IgD-negative memory B cell (primary cell): Measurements from ENCODE around the gene L3MBTL3. TPM values are rescaled to one million over a fixed set of nuclear protein-coding genes. Genes with fewer than 3 reads are reported as not detected.

Experiments
- H3K27ac Mint-ChIP-seq, 3 donors: one replicate each; pipeline ENCODE4 v1.8.0; 2020 to 2022; ENCODE audit warnings: mild to moderate bottlenecking in 3 of 3, mixed read lengths in 3 of 3, moderate library complexity in 1 of 3
- H3K27me3 Mint-ChIP-seq: one replicate; pipeline ENCODE4 v1.8.0; 2021; ENCODE audit warnings: mixed read lengths
- H3K36me3 Mint-ChIP-seq: one replicate; pipeline ENCODE4 v1.8.0; 2020; ENCODE audit warnings: mild to moderate bottlenecking, mixed read lengths
- H3K4me1 Mint-ChIP-seq, 3 donors: one replicate each; pipeline ENCODE4 v1.8.0; 2020 to 2022; ENCODE audit warnings: mixed read lengths in 3 of 3, mild to moderate bottlenecking in 1 of 3
- H3K4me3 Mint-ChIP-seq, 4 donors: one replicate each; pipeline ENCODE4 v1.8.0; 2020 to 2022; ENCODE audit warnings: mild to moderate bottlenecking in 4 of 4, mixed read lengths in 4 of 4, moderate library complexity in 3 of 4
- H3K9me3 Mint-ChIP-seq, 3 donors: one replicate each; pipeline ENCODE4 v1.8.0; 2020 to 2021; ENCODE audit warnings: mixed read lengths in 3 of 3, mild to moderate bottlenecking in 1 of 3
- polyA plus RNA-seq: library from polyadenylated mRNA; unstranded; fragments of 300-500 nt; fragmentation: Illumina TruSeq; gene quantifications from one replicate; pipeline ENCODE4 v1.2.3, GENCODE V29; 2021

L3MBTL3 gene
- polyA plus RNA-seq, 1 donor from 2014 or later: 13.5 TPM

DNA sequence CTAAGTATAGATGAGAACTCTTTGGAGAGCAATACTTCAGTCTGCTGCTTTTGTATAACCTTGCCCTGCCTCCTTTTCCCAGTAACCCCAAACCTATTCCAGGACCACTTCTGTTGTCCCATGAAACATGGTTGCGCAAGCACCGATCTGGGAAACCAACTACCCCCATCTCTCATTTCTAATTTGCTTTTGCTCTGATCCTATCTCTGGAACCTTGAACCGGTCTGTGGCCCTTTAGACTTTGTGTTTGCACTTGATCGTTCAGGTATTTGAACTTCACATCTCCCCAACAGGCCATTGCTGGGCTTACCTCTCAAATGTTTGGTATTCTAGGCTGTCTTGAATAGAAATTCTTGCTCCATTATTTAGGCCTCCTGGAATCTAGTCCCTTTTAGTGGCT lies 25.0 kb downstream of the L3MBTL3 start:
- H3K27me3 Mint-ChIP-seq: no peaks in the 10 kb centered on the region
- no peak overlapping the region for H3K4me3 Mint-ChIP-seq
- no peak overlapping the region for H3K27ac Mint-ChIP-seq
- H3K36me3 Mint-ChIP-seq: peaks cover 6% of the 10 kb centered on the region
- H3K4me1 Mint-ChIP-seq: peaks cover 18 to 32% (median 26%) of the 10 kb centered on the region in 3 donors
- H3K9me3 Mint-ChIP-seq: no peaks in the 10 kb centered on the region

DNA sequence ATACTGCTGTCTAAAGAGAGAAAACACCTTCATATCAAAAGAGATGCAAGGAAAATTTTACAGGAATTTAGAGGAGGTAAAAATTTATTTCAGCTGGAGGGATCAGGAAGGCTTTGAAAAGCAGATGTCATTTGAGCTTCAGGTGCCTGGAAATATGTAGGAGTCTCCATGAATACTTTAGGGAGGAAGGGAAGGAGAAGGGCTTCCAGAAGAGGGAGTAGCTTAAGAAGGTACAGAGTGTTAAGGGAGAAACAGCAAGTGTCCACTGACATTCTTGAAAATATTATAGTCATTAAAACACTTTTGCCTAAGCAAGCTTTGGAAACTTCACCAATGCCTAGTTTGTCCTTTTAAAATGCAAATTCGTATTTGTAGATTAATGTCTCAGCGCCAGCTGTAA lies 27.2 kb downstream of the L3MBTL3 start:
- no peaks in the 10 kb centered on the region for H3K27me3 Mint-ChIP-seq
- H3K4me1 Mint-ChIP-seq: peaks cover 12 to 16% (median 12%) of the 10 kb centered on the region in 3 donors
- peak overlapping the region in 2 of 3 donors; percentile 41 to 59 for H3K27ac Mint-ChIP-seq
- H3K9me3 Mint-ChIP-seq: no peaks in the 10 kb centered on the region
- peaks cover 11% of the 10 kb centered on the region for H3K36me3 Mint-ChIP-seq
- no peak overlapping the region for H3K4me3 Mint-ChIP-seq

DNA sequence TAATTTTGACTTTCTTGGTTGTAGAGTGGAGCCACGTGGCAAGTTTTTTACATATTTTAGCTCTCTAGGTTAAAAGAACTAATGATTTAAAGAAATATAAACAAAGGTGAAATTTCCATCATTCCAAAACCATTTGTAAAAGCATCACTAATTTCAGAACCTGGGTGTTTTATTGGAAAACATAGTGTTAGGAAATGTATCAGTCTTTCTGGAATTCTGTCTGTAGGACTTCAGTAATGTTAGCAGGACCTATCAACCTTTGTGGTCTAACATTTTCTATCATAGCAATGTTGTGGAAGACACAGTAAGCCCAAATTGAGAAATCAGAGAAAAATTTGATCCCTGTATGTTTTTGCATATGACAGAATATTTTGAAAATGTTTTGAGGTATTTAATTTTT lies 28.3 kb downstream of the L3MBTL3 start:
- H3K4me3 Mint-ChIP-seq: no peak overlapping the region
- H3K27ac Mint-ChIP-seq: no peak overlapping the region
- no peaks in the 10 kb centered on the region for H3K9me3 Mint-ChIP-seq
- H3K27me3 Mint-ChIP-seq: no peaks in the 10 kb centered on the region
- peaks cover 4 to 11% (median 4%) of the 10 kb centered on the region in 3 donors for H3K4me1 Mint-ChIP-seq
- H3K36me3 Mint-ChIP-seq: peaks cover 8% of the 10 kb centered on the region

- peak overlapping the region in 1 of 3 donors; percentile 80 for H3K27ac Mint-ChIP-seq
- H3K36me3 Mint-ChIP-seq: peaks cover 8% of the 10 kb centered on the region
- peaks cover 3 to 10% (median 4%) of the 10 kb centered on the region in 3 donors for H3K4me1 Mint-ChIP-seq
- H3K27me3 Mint-ChIP-seq: no peaks in the 10 kb centered on the region
- no peak overlapping the region for H3K4me3 Mint-ChIP-seq
- H3K9me3 Mint-ChIP-seq: no peaks in the 10 kb centered on the region
Observed at GRCh38 chr6:130047088-130047995, 29.0 kb downstream of the L3MBTL3 start.

DNA sequence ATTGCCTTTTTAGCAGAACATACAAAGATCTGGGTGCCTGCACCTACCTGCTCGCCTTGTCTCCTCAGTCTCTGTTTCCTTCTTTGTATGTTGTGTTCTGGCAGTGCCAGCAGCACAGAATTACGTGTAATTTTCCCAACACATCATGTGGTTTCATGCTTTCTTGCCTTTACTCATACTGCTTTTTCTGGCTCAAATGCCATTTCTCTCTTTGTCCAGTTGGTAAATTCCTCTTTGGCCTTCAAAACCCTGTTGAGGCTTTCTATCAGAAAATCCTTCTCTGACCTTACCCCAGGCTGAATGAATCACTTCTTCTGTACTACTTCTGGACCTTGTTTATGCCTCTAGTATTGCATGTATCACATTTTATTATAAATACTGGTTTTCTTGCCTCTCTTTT lies 31.8 kb downstream of the L3MBTL3 start:
- Mint-ChIP-seq H3K27ac (no peak overlapping the region), H3K36me3 (peaks cover 6% of the 10 kb centered on the region), H3K27me3 (no peaks in the 10 kb centered on the region), H3K4me1 (peaks cover 3 to 4% (median 4%) of the 10 kb centered on the region in 3 donors), H3K9me3 (no peaks in the 10 kb centered on the region), H3K4me3 (no peak overlapping the region)

GRCh38 chr6:130054725-130055124 lies 36.3 kb downstream of the L3MBTL3 start:
- Mint-ChIP-seq H3K36me3 (peaks cover 17% of the 10 kb centered on the region), H3K27me3 (no peaks in the 10 kb centered on the region), H3K27ac (no peak overlapping the region), H3K4me3 (no peak overlapping the region), H3K9me3 (no peaks in the 10 kb centered on the region), H3K4me1 (peaks cover 0 to 5% (median 4%) of the 10 kb centered on the region in 3 donors)

- H3K4me3 Mint-ChIP-seq: no peak overlapping the region
- H3K4me1 Mint-ChIP-seq: peaks cover 0 to 4% (median 4%) of the 10 kb centered on the region in 3 donors
- no peak overlapping the region for H3K27ac Mint-ChIP-seq
- no peaks in the 10 kb centered on the region for H3K9me3 Mint-ChIP-seq
- H3K36me3 Mint-ChIP-seq: peaks cover 13% of the 10 kb centered on the region
- H3K27me3 Mint-ChIP-seq: no peaks in the 10 kb centered on the region
Observed at GRCh38 chr6:130055271-130055670, 36.9 kb downstream of the L3MBTL3 start.

DNA sequence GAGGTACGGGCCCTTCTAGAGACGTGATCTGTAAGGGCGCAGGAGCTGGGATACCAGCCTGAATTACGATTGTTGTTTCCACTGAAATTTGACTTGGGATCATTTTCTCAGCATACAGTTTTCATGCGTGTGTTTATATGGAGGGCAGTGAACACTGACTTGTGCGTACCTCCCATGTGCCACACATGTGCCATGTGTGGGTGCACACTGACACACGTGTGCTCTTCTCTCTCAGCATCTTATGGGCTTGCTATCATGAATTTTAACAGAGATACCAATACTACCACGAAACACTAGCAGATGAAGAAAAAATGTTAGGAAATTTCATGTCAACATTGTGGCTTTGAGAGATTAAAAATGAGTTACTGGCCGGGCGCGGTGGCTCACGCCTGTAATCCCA lies 39.1 kb downstream of the L3MBTL3 start:
- Mint-ChIP-seq H3K4me3 (no peak overlapping the region), H3K27ac (peak overlapping the region in 1 of 3 donors; percentile 30), H3K9me3 (no peaks in the 10 kb centered on the region), H3K4me1 (peaks cover 0 to 4% (median 4%) of the 10 kb centered on the region in 3 donors), H3K27me3 (no peaks in the 10 kb centered on the region), H3K36me3 (peaks cover 14% of the 10 kb centered on the region)

DNA sequence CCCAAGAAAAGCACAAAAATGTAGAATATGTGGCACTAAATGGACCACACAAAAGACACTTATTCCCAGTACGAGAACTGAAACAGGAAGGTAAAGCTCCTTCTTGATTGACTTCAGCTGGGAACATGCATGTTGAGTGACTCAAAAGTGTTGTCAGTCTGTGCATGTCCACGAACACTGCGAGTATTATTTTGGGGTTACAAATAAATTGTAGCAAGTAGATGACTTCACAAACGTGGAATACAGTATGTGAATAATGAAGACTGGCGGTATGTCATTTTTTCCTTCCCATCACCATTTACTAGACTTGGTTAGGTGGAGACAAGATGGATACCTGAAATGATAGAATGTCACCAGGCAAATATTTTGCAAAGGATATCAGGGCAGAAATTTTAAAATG lies 45.4 kb downstream of the L3MBTL3 start:
- H3K36me3 Mint-ChIP-seq: peaks cover 10% of the 10 kb centered on the region
- peak overlapping the region in 2 of 3 donors; percentile 33 to 34 for H3K27ac Mint-ChIP-seq
- no peak overlapping the region for H3K4me3 Mint-ChIP-seq
- no peaks in the 10 kb centered on the region for H3K9me3 Mint-ChIP-seq
- no peaks in the 10 kb centered on the region for H3K27me3 Mint-ChIP-seq
- peaks cover 0 to 2% (median 0%) of the 10 kb centered on the region in 3 donors for H3K4me1 Mint-ChIP-seq

- H3K4me3 Mint-ChIP-seq: no peak overlapping the region
- H3K9me3 Mint-ChIP-seq: no peaks in the 10 kb centered on the region
- H3K27ac Mint-ChIP-seq: no peak overlapping the region
- H3K27me3 Mint-ChIP-seq: no peaks in the 10 kb centered on the region
- peaks cover 4% of the 10 kb centered on the region for H3K36me3 Mint-ChIP-seq
- no peaks in the 10 kb centered on the region for H3K4me1 Mint-ChIP-seq
Observed at GRCh38 chr6:130065609-130066156, 47.3 kb downstream of the L3MBTL3 start.

GRCh38 chr6:130069485-130069884 lies 51.1 kb downstream of the L3MBTL3 start:
- H3K27ac Mint-ChIP-seq: no peak overlapping the region
- no peaks in the 10 kb centered on the region for H3K9me3 Mint-ChIP-seq
- no peaks in the 10 kb centered on the region for H3K27me3 Mint-ChIP-seq
- H3K36me3 Mint-ChIP-seq: no peaks in the 10 kb centered on the region
- no peak overlapping the region for H3K4me3 Mint-ChIP-seq
- peaks cover 0 to 1% (median 0%) of the 10 kb centered on the region in 3 donors for H3K4me1 Mint-ChIP-seq

DNA sequence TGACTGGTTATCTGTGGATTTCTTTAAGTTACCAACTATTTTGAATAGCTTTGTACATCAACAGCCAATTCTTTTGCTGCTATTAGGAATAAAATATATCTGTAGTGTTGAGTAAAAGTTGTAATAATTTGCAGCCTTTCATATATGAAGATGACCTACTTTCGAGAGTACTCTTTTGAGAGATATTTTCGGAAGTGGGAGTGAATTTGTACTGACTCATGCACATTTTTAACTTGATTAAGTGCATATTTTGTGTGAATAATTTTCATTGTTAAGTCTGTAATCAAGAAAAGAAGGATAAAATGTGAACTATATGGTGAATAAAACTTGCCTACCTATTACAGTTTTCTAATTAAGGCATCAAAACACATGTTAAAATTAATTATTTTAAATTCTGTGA lies 51.9 kb downstream of the L3MBTL3 start:
- H3K36me3 Mint-ChIP-seq: no peaks in the 10 kb centered on the region
- no peak overlapping the region for H3K27ac Mint-ChIP-seq
- no peaks in the 10 kb centered on the region for H3K9me3 Mint-ChIP-seq
- no peak overlapping the region for H3K4me3 Mint-ChIP-seq
- peaks cover 0 to 7% (median 7%) of the 10 kb centered on the region in 3 donors for H3K4me1 Mint-ChIP-seq
- H3K27me3 Mint-ChIP-seq: no peaks in the 10 kb centered on the region

GRCh38 chr6:130070792-130071191 lies 52.4 kb downstream of the L3MBTL3 start:
- Mint-ChIP-seq H3K27ac (no peak overlapping the region), H3K27me3 (no peaks in the 10 kb centered on the region), H3K4me1 (peaks cover 0 to 10% (median 9%) of the 10 kb centered on the region in 3 donors), H3K4me3 (no peak overlapping the region), H3K9me3 (no peaks in the 10 kb centered on the region), H3K36me3 (peaks cover 1% of the 10 kb centered on the region)

DNA sequence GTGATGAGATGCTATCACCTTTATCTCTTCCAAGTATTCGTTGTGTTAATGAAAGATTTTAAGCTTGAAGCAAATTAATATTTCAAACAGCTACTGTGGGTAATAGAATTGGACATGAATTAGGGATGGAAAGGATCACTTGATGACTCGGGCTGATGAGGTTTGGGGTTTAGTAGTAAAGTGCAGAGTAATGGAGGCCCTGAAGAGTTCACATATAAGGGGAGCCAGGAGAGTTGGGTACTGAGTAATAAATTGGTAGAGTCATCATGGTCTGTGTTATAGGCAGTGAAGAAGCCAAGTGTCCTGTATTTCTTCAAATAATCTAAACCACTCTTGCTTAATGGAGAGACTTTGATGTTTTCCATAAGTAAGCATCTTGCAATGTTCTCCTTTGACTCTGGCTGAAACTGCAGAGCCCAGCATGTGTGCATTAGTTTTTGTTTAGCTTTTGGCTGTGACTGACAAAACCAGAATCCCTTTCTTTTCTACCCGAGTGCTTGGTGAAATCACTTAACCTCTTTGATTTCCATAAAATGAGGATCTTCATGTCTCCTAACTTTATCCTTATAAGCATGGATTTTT lies 57.6 kb downstream of the L3MBTL3 start:
- no peaks in the 10 kb centered on the region for H3K9me3 Mint-ChIP-seq
- no peak overlapping the region for H3K4me3 Mint-ChIP-seq
- peaks cover 3 to 16% (median 13%) of the 10 kb centered on the region in 3 donors for H3K4me1 Mint-ChIP-seq
- no peaks in the 10 kb centered on the region for H3K27me3 Mint-ChIP-seq
- no peak overlapping the region for H3K27ac Mint-ChIP-seq
- peaks cover 10% of the 10 kb centered on the region for H3K36me3 Mint-ChIP-seq

GRCh38 chr6:130076512-130076911 lies 58.1 kb downstream of the L3MBTL3 start:
- H3K36me3 Mint-ChIP-seq: peaks cover 10% of the 10 kb centered on the region
- H3K9me3 Mint-ChIP-seq: no peaks in the 10 kb centered on the region
- H3K27me3 Mint-ChIP-seq: no peaks in the 10 kb centered on the region
- peaks cover 3 to 16% (median 13%) of the 10 kb centered on the region in 3 donors for H3K4me1 Mint-ChIP-seq
- H3K4me3 Mint-ChIP-seq: no peak overlapping the region
- H3K27ac Mint-ChIP-seq: no peak overlapping the region
